GM12874 (cell line): ENCODE measurements around the gene FAM167B.

Experiments
- TF ChIP-seq, protein P1 (sequence below): IDR thresholded peaks from 2 replicates; pipeline ENCODE4 v1.5.1; 2011; ENCODE audit warnings: low read depth, mild to moderate bottlenecking, control low read depth, low read length, moderate library complexity; ENCODE audit not compliant: insufficient read depth

FAM167B gene

GRCh38 chr1:32228771-32229170 is 18.3 kb upstream of the FAM167B start:
- TF ChIP-seq, protein P1, sequence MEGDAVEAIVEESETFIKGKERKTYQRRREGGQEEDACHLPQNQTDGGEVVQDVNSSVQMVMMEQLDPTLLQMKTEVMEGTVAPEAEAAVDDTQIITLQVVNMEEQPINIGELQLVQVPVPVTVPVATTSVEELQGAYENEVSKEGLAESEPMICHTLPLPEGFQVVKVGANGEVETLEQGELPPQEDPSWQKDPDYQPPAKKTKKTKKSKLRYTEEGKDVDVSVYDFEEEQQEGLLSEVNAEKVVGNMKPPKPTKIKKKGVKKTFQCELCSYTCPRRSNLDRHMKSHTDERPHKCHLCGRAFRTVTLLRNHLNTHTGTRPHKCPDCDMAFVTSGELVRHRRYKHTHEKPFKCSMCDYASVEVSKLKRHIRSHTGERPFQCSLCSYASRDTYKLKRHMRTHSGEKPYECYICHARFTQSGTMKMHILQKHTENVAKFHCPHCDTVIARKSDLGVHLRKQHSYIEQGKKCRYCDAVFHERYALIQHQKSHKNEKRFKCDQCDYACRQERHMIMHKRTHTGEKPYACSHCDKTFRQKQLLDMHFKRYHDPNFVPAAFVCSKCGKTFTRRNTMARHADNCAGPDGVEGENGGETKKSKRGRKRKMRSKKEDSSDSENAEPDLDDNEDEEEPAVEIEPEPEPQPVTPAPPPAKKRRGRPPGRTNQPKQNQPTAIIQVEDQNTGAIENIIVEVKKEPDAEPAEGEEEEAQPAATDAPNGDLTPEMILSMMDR, result no peak

DNA sequence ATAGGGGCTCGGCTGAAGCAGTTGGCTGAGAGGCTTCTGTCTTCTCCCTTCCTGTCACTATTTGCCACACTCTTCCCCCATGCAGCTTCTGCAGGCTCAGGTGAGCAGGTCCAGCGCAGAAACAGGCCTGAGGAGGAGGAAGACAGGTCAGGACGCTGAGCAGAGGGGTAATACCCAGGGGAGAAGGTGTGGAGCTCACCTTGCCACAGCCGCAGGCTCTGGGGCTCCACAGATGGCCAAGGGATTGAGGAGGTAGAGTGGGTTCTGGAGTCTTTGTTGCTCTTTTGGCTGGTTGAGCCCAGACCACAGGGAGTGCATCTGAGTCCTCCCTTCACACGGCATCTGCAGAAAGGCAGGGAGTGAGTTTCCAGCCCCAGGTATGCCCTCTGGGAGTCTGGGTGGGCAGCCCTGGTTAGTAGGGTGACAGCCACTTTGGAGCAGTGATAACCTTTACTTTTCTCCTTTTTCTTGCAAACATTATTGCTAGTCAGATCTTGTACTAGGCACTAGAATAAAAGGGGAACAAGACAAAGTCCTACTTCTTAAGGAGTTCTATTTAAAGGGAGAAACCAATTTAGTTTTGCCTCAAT is 15.1 kb upstream of the FAM167B start:
- TF ChIP-seq, protein P1, result no peak

DNA sequence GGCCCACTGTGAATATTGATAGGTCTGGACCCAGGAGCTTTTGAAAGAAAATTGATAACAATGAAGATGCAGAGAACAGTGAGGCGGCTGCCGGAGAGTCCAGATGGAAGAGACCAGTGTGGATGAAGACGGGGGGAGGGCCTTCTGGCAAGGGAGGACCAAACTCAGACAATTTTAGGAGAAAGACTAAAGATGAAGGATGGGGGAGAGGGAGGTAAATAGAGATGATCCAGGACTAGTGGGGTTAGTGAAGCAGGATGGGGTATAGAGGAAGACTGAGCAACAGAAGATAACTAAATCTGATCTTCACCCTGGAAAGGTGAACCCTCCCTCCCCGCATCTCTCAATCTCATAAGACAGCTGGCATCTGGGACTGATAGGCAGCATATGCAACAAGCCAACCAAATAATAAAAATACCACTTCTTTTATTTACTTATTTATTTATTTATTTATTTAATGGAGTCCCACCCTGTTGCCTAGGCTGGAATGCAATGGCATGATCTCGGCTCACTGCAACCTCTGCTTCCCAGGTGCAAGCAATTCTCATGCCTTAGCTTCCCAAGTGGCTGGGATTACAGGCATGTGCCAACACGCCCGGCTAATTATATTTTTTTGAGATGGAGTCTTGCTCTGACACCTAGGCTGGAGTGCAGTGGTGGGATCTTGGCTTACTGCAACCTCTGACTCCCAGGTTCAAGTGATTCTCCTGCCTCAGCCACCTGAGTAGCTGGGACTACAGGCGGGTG is 14.3 kb upstream of the FAM167B start:
- TF ChIP-seq, protein P1, result no peak

DNA sequence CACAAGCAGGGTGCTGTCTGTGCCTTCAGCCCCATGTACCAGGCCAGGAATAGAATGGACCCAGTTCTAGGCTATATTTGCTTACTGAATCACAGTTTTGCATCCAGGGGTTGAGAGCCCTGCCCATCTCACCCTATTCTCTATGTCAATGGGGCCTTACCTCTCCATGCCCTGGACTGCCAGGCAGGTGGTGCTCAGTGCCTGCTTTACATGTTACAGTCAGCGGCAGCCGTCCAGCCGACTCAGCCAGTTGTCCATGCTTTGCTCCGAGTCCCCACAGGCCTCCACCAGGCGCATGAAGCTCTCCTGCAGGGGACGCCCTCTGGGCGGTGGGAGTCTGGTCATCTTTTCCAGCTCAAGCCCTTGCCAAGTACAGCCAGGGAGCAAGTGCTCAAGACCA is 12.2 kb upstream of the FAM167B start:
- TF ChIP-seq, protein P1, result no peak

DNA sequence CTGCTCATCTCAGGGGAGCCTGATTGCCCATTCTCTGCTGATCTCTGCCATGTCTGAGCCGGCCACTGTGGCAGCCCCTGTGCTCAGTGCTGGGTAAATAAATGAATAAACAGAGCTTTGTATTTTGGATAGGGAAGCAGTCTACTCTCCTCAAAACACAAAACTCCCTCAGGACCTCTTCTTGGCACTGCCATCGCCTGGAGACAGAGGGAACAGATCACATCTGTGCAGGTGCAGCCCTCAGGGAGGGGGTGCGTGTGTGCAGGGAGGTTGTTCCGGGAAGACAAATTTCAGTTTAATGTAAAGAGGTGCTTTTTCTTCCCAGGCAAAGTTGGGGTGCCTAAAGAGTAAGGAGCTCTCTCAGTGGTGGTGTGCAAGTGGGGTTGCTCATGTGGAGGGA is 7.7 kb upstream of the FAM167B start:
- TF ChIP-seq, protein P1, result no peak

GRCh38 chr1:32239790-32240139 is 7.3 kb upstream of the FAM167B start:
- TF ChIP-seq, protein P1, result no peak

DNA sequence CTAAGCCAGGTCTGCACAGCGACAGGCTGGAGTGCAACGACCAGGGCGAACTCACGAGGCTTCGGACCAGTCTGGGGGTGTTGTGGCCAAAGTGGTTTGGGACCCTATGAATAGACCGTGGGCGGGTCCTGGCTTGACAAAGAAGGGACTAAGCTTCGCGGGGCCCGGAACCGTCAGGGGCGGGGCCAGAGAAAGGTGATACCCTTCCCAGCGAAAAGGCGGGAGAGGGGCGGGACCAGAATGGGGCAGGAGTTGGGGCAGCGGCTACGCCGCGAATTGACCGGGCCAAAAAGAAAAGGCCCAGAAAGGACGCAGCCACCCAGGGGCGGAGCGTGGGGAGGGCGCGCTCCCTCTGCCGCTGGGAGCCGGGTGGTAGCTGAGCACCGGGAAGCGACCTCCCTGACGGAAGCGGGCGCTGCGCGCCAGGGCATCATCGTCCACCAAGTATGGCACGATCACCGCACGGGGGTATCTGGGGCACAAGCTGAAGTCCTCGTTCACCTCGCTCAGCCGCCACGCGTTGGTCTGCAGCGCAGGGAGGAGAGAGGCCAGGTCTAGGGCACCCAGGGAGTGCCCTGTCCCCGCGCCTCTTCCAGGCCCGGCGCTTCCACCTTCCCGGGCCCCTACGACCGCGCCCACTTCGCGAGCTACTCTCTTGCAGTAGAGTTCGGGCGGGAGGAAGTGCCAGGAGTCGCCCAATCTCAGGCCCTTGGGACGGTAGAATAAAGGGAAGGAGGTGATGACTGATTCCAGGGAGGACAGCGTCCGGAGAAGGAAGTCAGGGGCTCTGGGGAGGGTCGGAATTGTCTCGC is 6.7 kb upstream of the FAM167B start:
- TF ChIP-seq, protein P1, result peak; percentile 34; the same call in 1 of the 2 replicates
